H1 (cell line): Measurements from ENCODE around the gene ARHGAP10. TPM values are rescaled to one million over a fixed set of nuclear protein-coding genes. Genes with fewer than 3 reads are reported as not detected.

Experiments used
- CTCF ChIA-PET: fragments of 300-600 bp; sonication (Branson Sonifier 250); formaldehyde crosslinking; loops from one replicate; lab custom pipeline; 2021; ENCODE audit not compliant: partially characterized antibody; lab: Charles Lee
- POLR2A ChIA-PET: fragments of 300-600 bp; sonication (Branson Sonifier 250); formaldehyde crosslinking; loops from one replicate; lab custom pipeline; 2021; ENCODE audit warnings: inconsistent platforms; ENCODE audit not compliant: partially characterized antibody; lab: Charles Lee
- DNase-seq, 2 experiments: peaks; one replicate each; pipeline versions ENCODE4 v3.0.0 to v3.0.0-alpha.2; 2010 to 2022; ENCODE audit warnings: low spot score in 2 of 2, low read depth in 1 of 2, mixed read lengths in 1 of 2
- FAIRE-seq: peaks from 2 replicates; lab custom pipeline; 2011; peaks lifted over from hg19 to GRCh38; lab: Jason Lieb, UNC
- H2AFZ ChIP-seq: 2 replicates; pipeline ENCODE4 v1.8.1; 2012; ENCODE audit warnings: low read length, inconsistent platforms
- H2AK5ac ChIP-seq: 2 replicates; pipeline ENCODE4 v1.6.1; 2013; ENCODE audit warnings: low read depth, low read length
- H2BK120ac ChIP-seq: replicated peaks from 2 replicates; pipeline ENCODE3; 2013; ENCODE audit warnings: low read depth, low read length, inconsistent platforms
- H2BK12ac ChIP-seq: 2 replicates; pipeline ENCODE4 v1.6.1; 2013; ENCODE audit warnings: low read depth, low read length
- H2BK15ac ChIP-seq: 2 replicates; pipeline ENCODE4 v1.6.1; 2013; ENCODE audit warnings: low read length
- H2BK20ac ChIP-seq: 2 replicates; pipeline ENCODE4 v1.6.1; 2013; ENCODE audit warnings: low read length
- H2BK5ac ChIP-seq: 2 replicates; pipeline ENCODE4 v1.6.1; 2013; ENCODE audit warnings: low read depth, low read length
- H3K14ac ChIP-seq: 2 replicates; pipeline ENCODE4 v1.6.1; 2013; ENCODE audit warnings: inconsistent platforms; ENCODE audit not compliant: insufficient read length
- H3K18ac ChIP-seq: 2 replicates; pipeline ENCODE4 v1.6.1; 2013; ENCODE audit warnings: low read length; ENCODE audit errors: extremely low read depth
- H3K23ac ChIP-seq: 2 replicates; pipeline ENCODE4 v1.6.1; 2013; ENCODE audit warnings: inconsistent platforms; ENCODE audit not compliant: insufficient read length
- H3K23me2 ChIP-seq: 2 replicates; pipeline ENCODE4 v1.6.1; 2013; ENCODE audit warnings: low read depth, low read length
- H3K27ac ChIP-seq: 2 replicates; pipeline ENCODE4 v1.6.1; 2011; ENCODE audit warnings: low read depth, low read length, inconsistent platforms
- H3K27me3 ChIP-seq, 4 experiments: replicated peaks in 1 of 4; 1 replicate in 1 of 4; 2 replicates in 3 of 4; pipeline versions ENCODE4 v1.6.1 to v1.8.1; 2011 to 2013; ENCODE audit warnings: low read length in 3 of 4, mild to moderate bottlenecking in 3 of 4, inconsistent platforms in 2 of 4, mixed read lengths in 2 of 4, moderate library complexity in 1 of 4; ENCODE audit not compliant: control insufficient read depth in 3 of 4, insufficient read depth in 3 of 4; ENCODE audit errors: extremely low read depth in 1 of 4
- H3K36me3 ChIP-seq, 4 experiments: 2 replicates each; pipeline versions ENCODE4 v1.6.1 to v1.8.1; 2011 to 2013; ENCODE audit warnings: mild to moderate bottlenecking in 4 of 4, low read length in 3 of 4, moderate library complexity in 2 of 4, control low read depth in 1 of 4, inconsistent platforms in 1 of 4; ENCODE audit not compliant: insufficient read depth in 4 of 4, control insufficient read depth in 2 of 4
- H3K4ac ChIP-seq: replicated peaks from 2 replicates; pipeline ENCODE3; 2013; ENCODE audit warnings: low read length, low read depth, mixed read lengths, inconsistent platforms; ENCODE audit not compliant: insufficient read length
- H3K4me1 ChIP-seq, 4 experiments: replicated peaks in 1 of 4; 1 replicate in 1 of 4; 2 replicates in 3 of 4; pipeline versions ENCODE4 v1.6.1 to v1.8.1; 2011 to 2013; ENCODE audit warnings: low read length in 3 of 4, inconsistent platforms in 2 of 4, mixed read lengths in 1 of 4; ENCODE audit not compliant: insufficient read depth in 4 of 4, control insufficient read depth in 3 of 4
- H3K4me2 ChIP-seq, 2 experiments: 2 replicates each; pipeline versions ENCODE4 v1.6.1 to v1.8.1; 2011 to 2013; ENCODE audit warnings: low read depth in 2 of 2, low read length in 2 of 2, control low read depth in 1 of 2, inconsistent platforms in 1 of 2, mild to moderate bottlenecking in 1 of 2; ENCODE audit not compliant: insufficient read depth in 1 of 2
- H3K4me3 ChIP-seq, 4 experiments: fragments of 200-600, 300-600 bp in 1 of 4; sonication (generic), shearing (Covaris generic), sonication (Bioruptor Twin) in 1 of 4; 2 replicates each; pipeline versions ENCODE4 v1.5.1 to v1.8.1; 2011 to 2016; ENCODE audit warnings: low read length in 4 of 4, low read depth in 3 of 4, control low read depth in 2 of 4, inconsistent platforms in 2 of 4, mild to moderate bottlenecking in 2 of 4, mixed read lengths in 1 of 4, moderate library complexity in 1 of 4; ENCODE audit not compliant: insufficient read depth in 2 of 4; ENCODE audit errors: extremely low read depth in 1 of 4
- H3K56ac ChIP-seq: replicated peaks from 2 replicates; pipeline ENCODE3; 2013; ENCODE audit warnings: low read depth, mild to moderate bottlenecking, mixed read lengths, low read length, inconsistent platforms; ENCODE audit not compliant: insufficient read length
- H3K79me1 ChIP-seq: 2 replicates; pipeline ENCODE4 v1.6.1; 2013; ENCODE audit warnings: low read depth, low read length, control low read depth
- H3K79me2 ChIP-seq, 2 experiments: 2 replicates each; pipeline versions ENCODE4 v1.6.1 to v1.8.1; 2012 to 2013; ENCODE audit warnings: low read length in 2 of 2, mild to moderate bottlenecking in 2 of 2, inconsistent platforms in 1 of 2; ENCODE audit not compliant: insufficient read depth in 2 of 2, control insufficient read depth in 1 of 2
- H3K9ac ChIP-seq, 4 experiments: replicated peaks in 1 of 4; 1 replicate in 1 of 4; 2 replicates in 3 of 4; pipeline versions ENCODE4 v1.6.1 to v1.8.1; 2011 to 2013; ENCODE audit warnings: low read depth in 3 of 4, low read length in 3 of 4, control low read depth in 2 of 4, mild to moderate bottlenecking in 2 of 4, moderate library complexity in 2 of 4, inconsistent platforms in 1 of 4; ENCODE audit errors: extremely low read depth in 1 of 4
- H3K9me3 ChIP-seq, 2 experiments: 2 replicates each; pipeline versions ENCODE4 v1.6.1 to v1.8.1; 2012 to 2013; ENCODE audit warnings: mild to moderate bottlenecking in 2 of 2, moderate library complexity in 2 of 2, control low read depth in 1 of 2, inconsistent platforms in 1 of 2, low read depth in 1 of 2, low read length in 1 of 2, mixed read lengths in 1 of 2; ENCODE audit not compliant: insufficient read depth in 2 of 2
- H4K20me1 ChIP-seq, 2 experiments: replicated peaks in 1 of 2; 2 replicates each; pipeline versions ENCODE3 to v1.8.1; 2011 to 2013; ENCODE audit warnings: inconsistent platforms in 2 of 2, low read length in 2 of 2, mild to moderate bottlenecking in 1 of 2; ENCODE audit not compliant: insufficient read depth in 2 of 2, control insufficient read depth in 1 of 2
- H4K5ac ChIP-seq: 2 replicates; pipeline ENCODE4 v1.6.1; 2013; ENCODE audit warnings: low read length, low read depth, mixed read lengths, inconsistent platforms; ENCODE audit not compliant: insufficient read length
- H4K8ac ChIP-seq: 2 replicates; pipeline ENCODE4 v1.8.0; 2013; ENCODE audit warnings: mild to moderate bottlenecking, moderate library complexity, low read length, inconsistent platforms; ENCODE audit not compliant: insufficient read depth; ENCODE audit errors: extremely low read depth
- H4K91ac ChIP-seq: replicated peaks from 2 replicates; pipeline ENCODE3; 2013; ENCODE audit warnings: low read length, mixed read lengths, inconsistent platforms; ENCODE audit not compliant: insufficient read length
- ATF2 ChIP-seq: IDR thresholded peaks from 2 replicates; pipeline ENCODE4 v1.6.1; 2012; ENCODE audit warnings: low read length, inconsistent platforms
- CBX5 ChIP-seq: fragments of 300-800, 300-1000 bp; sonication (generic); IDR thresholded peaks from 2 replicates; pipeline ENCODE4 v1.7.1; 2016; ENCODE audit warnings: antibody characterized with exemption, low read length, low read depth
- CEBPB ChIP-seq: IDR thresholded peaks from 2 replicates; pipeline ENCODE4 v1.6.1; 2012; ENCODE audit warnings: low read depth, low read length
- EGR1 ChIP-seq: IDR thresholded peaks from 2 replicates; pipeline ENCODE4 v1.6.1; 2011; ENCODE audit warnings: low read depth, low read length, borderline replicate concordance
- EZH2 ChIP-seq: fragments of 200-600 bp; sonication (generic); IDR thresholded peaks from 2 replicates; pipeline ENCODE4 v1.7.1; 2012; ENCODE audit warnings: low read depth, mild to moderate bottlenecking, moderate library complexity, low read length, inconsistent platforms; ENCODE audit not compliant: severe bottlenecking
- HDAC2 ChIP-seq, 2 experiments: fragments of 300-600 bp in 1 of 2; sonication (generic) in 1 of 2; IDR thresholded peaks; 2 replicates each; pipeline ENCODE4 v1.6.1; 2011 to 2012; ENCODE audit warnings: low read depth in 2 of 2, low read length in 2 of 2, mild to moderate bottlenecking in 2 of 2, moderate library complexity in 2 of 2, borderline replicate concordance in 1 of 2, inconsistent platforms in 1 of 2
- JUND ChIP-seq: IDR thresholded peaks from 2 replicates; pipeline ENCODE4 v1.6.1; 2011; ENCODE audit warnings: mild to moderate bottlenecking, improper control_type of control experiment, low read length
- NANOG ChIP-seq: IDR thresholded peaks from 2 replicates; pipeline ENCODE4 v1.6.1; 2011; ENCODE audit warnings: low read length, low read depth, mild to moderate bottlenecking, inconsistent platforms; ENCODE audit not compliant: insufficient read depth, poor library complexity, severe bottlenecking
- PHF8 ChIP-seq: fragments of 200-600 bp; sonication (generic); conservative IDR thresholded peaks from 2 replicates; pipeline ENCODE4 v1.7.1; 2012; ENCODE audit warnings: low read depth, mild to moderate bottlenecking, inconsistent platforms, low read length, moderate library complexity
- POLR2A ChIP-seq, 2 experiments: IDR thresholded peaks; 1 replicate in 1 of 2; 2 replicates in 1 of 2; pipeline ENCODE4 v1.6.1; 2011; ENCODE audit warnings: low read depth in 2 of 2, low read length in 2 of 2, mild to moderate bottlenecking in 2 of 2; ENCODE audit errors: control extremely low read depth in 1 of 2
- RXRA ChIP-seq: IDR thresholded peaks from 2 replicates; pipeline ENCODE4 v1.6.1; 2011; ENCODE audit warnings: low read depth, mild to moderate bottlenecking, low read length, moderate library complexity; ENCODE audit not compliant: insufficient read depth
- SAP30 ChIP-seq: fragments of 300-600 bp; sonication (generic); IDR thresholded peaks from 2 replicates; pipeline ENCODE4 v1.7.1; 2012; ENCODE audit warnings: low read length, moderate library complexity, mild to moderate bottlenecking, inconsistent platforms; ENCODE audit not compliant: insufficient read depth, insufficient replicate concordance
- SUZ12 ChIP-seq: fragments of 200-600 bp; sonication (generic); IDR thresholded peaks from 2 replicates; pipeline ENCODE4 v1.6.1; 2012; ENCODE audit warnings: mild to moderate bottlenecking, inconsistent platforms, low read length, moderate library complexity, mixed read lengths
- WGBS, 2 experiments: shearing (Covaris generic) in 1 of 2; methylation state at CpG; one replicate each; pipeline versions ENCODE4 v1.1.6 to v1.1.7; 2013 to 2015; ENCODE audit warnings: low lambda C conversion rate in 2 of 2, mixed read lengths in 2 of 2, inconsistent platforms in 1 of 2, low coverage in 1 of 2, missing lambda C conversion rate in 1 of 2; ENCODE audit not compliant: insufficient replicate concordance in 2 of 2, insufficient coverage in 1 of 2, insufficient read length in 1 of 2; ENCODE audit errors: extremely low coverage in 1 of 2, missing lambda C conversion rate in 1 of 2; 5-methylcytosine and 5-hydroxymethylcytosine counted together
- polyA plus RNA-seq, 7 experiments: library from polyadenylated mRNA; depleted of rRNA in 3 of 7; stranded (reverse) in 5 of 7; unstranded in 2 of 7; fragments of >200 nt in 5 of 7; fragments of 200-250 nt in 2 of 7; gene quantifications; 1 replicate in 5 of 7; 2 replicates in 1 of 7; 4 replicates in 1 of 7; pipeline versions ENCODE4 v1.2.1 to v1.2.3, GENCODE V29; 2011 to 2013; ENCODE audit warnings: missing spikeins in 2 of 7, mixed read lengths in 2 of 7
- total RNA-seq: library from RNA; stranded (reverse); fragmentation: NEBNext Ultra II Directional; extraction: Animal tissue kit (Norgen Biotek cat#: 25700); gene quantifications from 2 replicates; pipeline ENCODE4 v1.2.1, GENCODE V29; 2021

The ARHGAP10 gene
- total and polyA plus RNA-seq, 2 of the 8 experiments (the other 6 are each of a cell fraction or from before 2014, with no cell fraction given) = 3.7 to 6.1 TPM

- Histone ChIP-seq H2BK15ac (no peak overlapping the region), H4K91ac (no peak overlapping the region), H3K79me1 (no peaks in the 10 kb centered on the region), H3K4ac (no peak overlapping the region), H3K23ac (no peak overlapping the region), H3K4me1 (no peaks in the 10 kb centered on the region), H3K4me2 (no peak overlapping the region), H3K23me2 (no peaks in the 10 kb centered on the region), H4K8ac (no peak overlapping the region), H3K4me3 (no peak overlapping the region), H2BK5ac (no peak overlapping the region), H2BK120ac (no peak overlapping the region), H4K20me1 (no peaks in the 10 kb centered on the region), H3K9ac (no peak overlapping the region), H2AK5ac (no peak overlapping the region), H3K56ac (no peak overlapping the region), H3K27me3 (no peaks in the 10 kb centered on the region), H4K5ac (no peak overlapping the region), H3K79me2 (no peaks in the 10 kb centered on the region), H3K36me3 (no peaks in the 10 kb centered on the region), H3K14ac (no peak overlapping the region), H3K9me3 (no peaks in the 10 kb centered on the region), H2BK12ac (no peak overlapping the region), H2AFZ (no peak overlapping the region), H2BK20ac (no peak overlapping the region), H3K18ac (no peak overlapping the region), H3K27ac (no peak overlapping the region)
- 92% methylated on average over 1 of the region's 1 CpG; no CpG with 5 or more reads in 1 of the 2 experiments for WGBS, 2 experiments
- CTCF ChIA-PET = interaction anchor here (5.2 kb wide), 1 partner anchor 162 kb away, joined by 35 read pairs; no protein-coding TSS in a partner anchor
- FAIRE-seq (no peak), DNase-seq (no peak)
- POLR2A ChIA-PET = no interaction called here
- TF ChIP-seq JUND = no peak
- no peak for TF ChIP-seq CBX5
- no peak for TF ChIP-seq SUZ12
- no peak for TF ChIP-seq EZH2
- TF ChIP-seq ATF2 = no peak
- no peak for TF ChIP-seq EGR1
- TF ChIP-seq POLR2A (IDR thresholded peaks at IDR 0.05; ENCODE audit: control extremely low read depth in 1 of 2, low read depth in 2 of 2, low read length in 2 of 2) = no peak
- TF ChIP-seq SAP30 = no peak
- no peak for TF ChIP-seq PHF8
- no peak for TF ChIP-seq NANOG
- TF ChIP-seq HDAC2 (IDR thresholded peaks at IDR 0.05; ENCODE audit: borderline replicate concordance in 1 of 2, low read depth in 2 of 2, low read length in 2 of 2) = no peak
- no peak for TF ChIP-seq RXRA
- TF ChIP-seq CEBPB = no peak
Observed at GRCh38 chr4:147704846-147705245, 27.0 kb upstream of the ARHGAP10 start.
